Measurements from ENCODE around the gene ZBTB46.

ZBTB46 gene

DNA sequence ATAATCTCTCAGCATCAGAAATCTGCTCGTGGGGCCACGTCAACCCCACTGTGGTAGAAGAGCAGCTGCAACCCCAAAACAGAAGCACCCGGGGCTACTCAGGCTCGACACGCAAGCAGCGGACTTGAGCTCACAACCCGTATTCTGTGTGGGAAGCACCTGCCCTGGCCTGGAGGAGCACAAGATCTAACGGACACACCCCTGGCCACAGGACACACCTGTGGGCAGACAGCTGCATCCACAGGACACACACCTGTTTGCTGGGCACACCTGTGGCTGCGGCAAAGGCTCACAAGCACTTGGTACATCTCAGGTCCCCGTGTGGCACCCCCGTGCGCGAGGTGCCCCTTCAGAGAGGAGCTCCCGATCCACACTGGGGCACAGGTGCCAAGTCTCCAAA lies 36.5 kb downstream of the ZBTB46 start:
- TF ChIP-seq, protein P1, sequence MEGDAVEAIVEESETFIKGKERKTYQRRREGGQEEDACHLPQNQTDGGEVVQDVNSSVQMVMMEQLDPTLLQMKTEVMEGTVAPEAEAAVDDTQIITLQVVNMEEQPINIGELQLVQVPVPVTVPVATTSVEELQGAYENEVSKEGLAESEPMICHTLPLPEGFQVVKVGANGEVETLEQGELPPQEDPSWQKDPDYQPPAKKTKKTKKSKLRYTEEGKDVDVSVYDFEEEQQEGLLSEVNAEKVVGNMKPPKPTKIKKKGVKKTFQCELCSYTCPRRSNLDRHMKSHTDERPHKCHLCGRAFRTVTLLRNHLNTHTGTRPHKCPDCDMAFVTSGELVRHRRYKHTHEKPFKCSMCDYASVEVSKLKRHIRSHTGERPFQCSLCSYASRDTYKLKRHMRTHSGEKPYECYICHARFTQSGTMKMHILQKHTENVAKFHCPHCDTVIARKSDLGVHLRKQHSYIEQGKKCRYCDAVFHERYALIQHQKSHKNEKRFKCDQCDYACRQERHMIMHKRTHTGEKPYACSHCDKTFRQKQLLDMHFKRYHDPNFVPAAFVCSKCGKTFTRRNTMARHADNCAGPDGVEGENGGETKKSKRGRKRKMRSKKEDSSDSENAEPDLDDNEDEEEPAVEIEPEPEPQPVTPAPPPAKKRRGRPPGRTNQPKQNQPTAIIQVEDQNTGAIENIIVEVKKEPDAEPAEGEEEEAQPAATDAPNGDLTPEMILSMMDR (IDR thresholded peaks at IDR 0.05; ENCODE audit: extremely low read depth, missing control alignments): no peak
- DNase-seq (ENCODE audit: low spot score): no peak

DNA sequence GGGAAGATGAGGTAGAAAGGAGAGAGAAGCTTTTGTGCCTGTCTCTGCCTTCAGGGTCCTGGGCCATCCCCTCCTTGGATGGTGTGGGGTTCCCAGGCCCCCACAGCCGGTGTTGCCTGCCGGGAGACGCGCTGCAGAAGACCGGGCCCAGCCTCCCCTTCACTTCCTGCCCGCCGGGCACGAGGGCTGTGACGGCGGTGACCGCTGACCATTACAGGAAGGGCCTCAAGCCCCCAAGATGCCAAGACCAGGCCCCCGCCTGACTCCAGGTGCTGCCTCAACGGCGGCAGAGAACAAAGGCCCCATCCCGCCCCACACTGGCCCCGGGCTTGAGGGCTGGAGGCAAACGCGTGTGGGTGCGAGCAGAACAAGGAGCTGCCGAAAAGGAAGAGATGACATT lies 38.2 kb downstream of the ZBTB46 start:
- TF ChIP-seq, protein P1 (IDR thresholded peaks at IDR 0.05; ENCODE audit: extremely low read depth, missing control alignments): no peak
- no peak for DNase-seq (ENCODE audit: low spot score)

DNA sequence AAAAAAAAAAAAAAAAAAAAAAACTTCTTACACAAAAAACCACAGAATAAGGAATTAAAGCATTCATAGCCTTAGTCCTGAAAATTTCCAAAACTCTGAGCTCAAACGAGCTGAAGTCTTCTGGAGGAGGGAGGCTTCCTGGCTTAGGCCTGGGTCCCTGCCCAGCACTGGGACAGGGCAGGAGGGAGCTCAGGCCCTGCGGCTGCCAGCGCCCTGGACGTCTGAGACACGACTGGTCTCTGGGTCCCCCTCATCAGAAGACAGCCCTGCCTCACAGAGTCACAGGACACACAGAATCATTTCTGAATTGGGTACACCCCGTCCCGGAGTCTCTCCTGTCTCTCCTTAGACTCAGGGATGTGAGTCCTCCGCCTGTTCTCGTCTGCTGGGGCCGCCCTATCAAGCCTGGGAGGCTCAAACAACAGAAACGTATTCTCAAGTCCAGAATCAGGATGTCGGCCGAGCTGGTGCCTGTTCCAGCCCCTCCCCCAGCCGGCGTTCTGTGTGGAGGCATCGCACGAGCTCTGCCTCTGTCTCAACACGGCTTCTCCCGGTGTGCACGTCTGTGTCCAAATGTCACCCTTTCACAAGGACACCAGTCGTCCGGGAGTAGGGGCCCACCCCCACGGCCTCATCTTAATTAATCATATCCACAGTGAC lies 39.4 kb downstream of the ZBTB46 start:
- no peak for DNase-seq (ENCODE audit: low spot score)

DNA sequence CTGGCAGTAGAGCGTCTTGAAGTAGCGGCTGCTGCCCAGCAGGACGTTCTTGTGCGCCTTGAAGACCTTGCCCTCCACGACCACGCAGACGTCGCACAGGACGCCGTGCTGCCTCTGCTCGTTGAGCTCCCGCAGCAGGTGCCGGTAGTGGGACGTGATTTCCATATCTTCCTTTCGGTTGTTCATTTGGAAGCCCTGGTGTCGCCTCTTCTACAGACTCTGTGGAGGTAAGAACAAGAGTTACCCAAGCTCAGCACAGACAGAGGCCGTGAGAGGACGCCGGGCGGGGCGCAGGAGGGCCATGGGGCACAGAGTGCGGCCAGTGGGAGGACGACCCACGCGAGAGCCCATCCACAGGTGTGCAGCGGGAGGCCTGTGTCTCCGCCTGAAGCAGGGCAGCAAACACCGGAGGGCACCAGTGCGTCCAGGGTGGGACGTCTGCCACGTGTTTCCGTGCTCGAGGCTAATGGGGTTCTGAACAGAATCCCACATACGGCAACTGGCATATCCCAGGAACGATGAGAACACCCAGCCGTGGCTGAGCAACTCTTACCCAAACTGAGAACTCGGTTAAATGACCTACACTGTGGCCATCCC lies 40.4 kb downstream of the ZBTB46 start:
- TF ChIP-seq, protein P1 (IDR thresholded peaks at IDR 0.05; ENCODE audit: extremely low read depth, missing control alignments): no peak

More for the DNA sequence above, 39.4 kb downstream of the ZBTB46 start:
- TF ChIP-seq, protein P1 (IDR thresholded peaks at IDR 0.05; ENCODE audit: extremely low read depth, missing control alignments): no peak

DNA sequence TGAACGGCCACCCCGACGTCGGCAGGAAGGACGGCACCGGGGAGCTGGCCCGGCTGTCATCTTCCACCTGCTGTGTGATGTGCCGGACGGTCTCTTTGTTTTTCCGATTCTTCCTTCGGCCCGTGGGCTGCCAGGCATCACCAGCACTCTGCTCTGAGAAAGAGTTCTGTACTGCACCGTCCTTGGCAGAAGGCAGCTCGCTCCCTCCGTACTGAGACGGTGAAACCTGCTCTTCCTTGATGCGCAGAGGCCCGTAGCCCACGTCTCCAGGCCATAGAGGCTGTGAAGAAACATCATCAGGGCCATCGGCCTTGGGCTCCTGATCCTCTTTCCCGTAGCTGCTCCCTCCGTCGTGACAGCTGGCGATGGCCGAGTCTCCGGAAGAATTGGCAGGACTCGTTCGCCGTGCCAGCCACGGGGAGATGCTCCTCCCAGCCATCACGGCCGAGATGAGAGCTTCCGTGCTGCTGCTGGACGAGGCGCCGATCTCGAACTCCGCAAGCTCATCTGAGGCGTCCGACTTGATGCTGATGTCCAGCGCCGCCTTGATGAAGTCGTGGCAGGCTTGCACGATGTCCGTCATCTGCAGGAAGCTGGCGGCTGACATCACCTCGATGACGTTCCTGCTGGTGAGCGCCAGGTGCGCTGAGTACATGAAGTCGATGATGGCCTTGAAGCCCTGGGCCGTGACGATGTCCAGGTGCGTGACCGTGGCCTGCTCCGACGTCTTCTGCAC lies 41.1 kb downstream of the ZBTB46 start:
- DNase-seq (ENCODE audit: low spot score): no peak
- TF ChIP-seq, protein P1 (IDR thresholded peaks at IDR 0.05; ENCODE audit: extremely low read depth, missing control alignments): no peak

More for the DNA sequence above, 40.4 kb downstream of the ZBTB46 start:
- no peak for DNase-seq (ENCODE audit: low spot score)

DNA sequence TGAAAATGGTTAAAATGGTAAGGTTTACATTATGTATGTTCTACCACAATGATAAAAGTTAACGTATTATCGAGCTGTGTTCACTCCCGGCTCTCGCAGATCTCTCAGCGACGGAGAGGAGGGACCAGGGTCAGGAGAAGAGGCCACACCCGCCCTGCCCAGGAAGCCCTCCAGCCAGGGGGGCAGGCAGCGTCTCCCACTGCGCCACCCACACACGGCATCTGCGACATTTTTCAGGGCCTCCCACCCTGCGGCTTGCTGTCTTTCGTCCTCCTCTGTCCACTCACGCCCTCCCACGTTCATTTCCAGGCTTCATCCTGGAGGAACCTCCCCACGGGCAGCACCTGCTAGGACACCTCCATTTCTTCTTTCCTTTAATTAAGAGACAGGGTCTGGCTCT lies 43.3 kb downstream of the ZBTB46 start:
- DNase-seq (ENCODE audit: low spot score): no peak
- TF ChIP-seq, protein P1 (IDR thresholded peaks at IDR 0.05; ENCODE audit: extremely low read depth, missing control alignments): no peak

DNA sequence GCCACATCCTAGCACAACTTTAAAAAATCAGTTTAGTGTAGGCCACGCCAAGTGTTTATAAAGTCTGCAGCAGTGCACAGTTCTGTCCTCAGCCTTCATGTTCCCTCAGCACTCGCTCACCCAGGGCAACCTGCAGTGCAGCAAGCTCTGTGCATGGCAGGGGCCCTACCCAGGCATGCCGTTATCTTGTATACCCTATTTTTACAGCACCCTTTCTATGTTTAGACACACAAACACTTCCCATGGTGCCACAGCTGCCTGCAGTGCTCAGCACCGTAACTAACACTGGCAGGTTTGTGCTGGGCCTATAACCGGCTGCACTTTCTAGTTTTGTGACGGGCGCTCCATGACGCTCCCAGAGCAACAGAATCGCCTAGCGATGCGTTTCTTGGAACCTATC lies 43.8 kb downstream of the ZBTB46 start:
- DNase-seq (ENCODE audit: low spot score): no peak
- TF ChIP-seq, protein P1 (IDR thresholded peaks at IDR 0.05; ENCODE audit: extremely low read depth, missing control alignments): no peak
